GM19324 (cell line): ENCODE data around the gene NR6A1.

Experiments
- ATAC-seq: cut with Tn5 transposase; IDR thresholded peaks from one replicate; pipeline ENCODE4 v1.9.1; 2021; ENCODE audit warnings: mild to moderate bottlenecking, moderate library complexity; ENCODE audit not compliant: unreplicated experiment, low FRiP score

Gene NR6A1

GRCh38 chr9:124467410-124468060 is 303.6 kb downstream of the NR6A1 start:
- no peak for ATAC-seq
